Thyroid gland (tissue), 4 donors: ENCODE results near the gene GADD45A.

Experiments used
- CTCF ChIP-seq, 6 experiments: fragments of 200-600 bp in 3 of 6; fragments of 450-650 bp in 3 of 6; sonication (generic) in 3 of 6; IDR thresholded peaks; one replicate each; pipeline ENCODE4 v1.5.1; 2016 to 2019; ENCODE audit warnings: antibody characterized with exemption in 6 of 6, mild to moderate bottlenecking in 2 of 6, inconsistent platforms in 1 of 6, moderate library complexity in 1 of 6
- POLR2A ChIP-seq, 2 donors: fragments of 450-650 bp; IDR thresholded peaks; one replicate each; pipeline ENCODE4 v1.6.1; 2017; ENCODE audit warnings: antibody characterized with exemption in 2 of 2, mild to moderate bottlenecking in 2 of 2, moderate library complexity in 1 of 2

DNA sequence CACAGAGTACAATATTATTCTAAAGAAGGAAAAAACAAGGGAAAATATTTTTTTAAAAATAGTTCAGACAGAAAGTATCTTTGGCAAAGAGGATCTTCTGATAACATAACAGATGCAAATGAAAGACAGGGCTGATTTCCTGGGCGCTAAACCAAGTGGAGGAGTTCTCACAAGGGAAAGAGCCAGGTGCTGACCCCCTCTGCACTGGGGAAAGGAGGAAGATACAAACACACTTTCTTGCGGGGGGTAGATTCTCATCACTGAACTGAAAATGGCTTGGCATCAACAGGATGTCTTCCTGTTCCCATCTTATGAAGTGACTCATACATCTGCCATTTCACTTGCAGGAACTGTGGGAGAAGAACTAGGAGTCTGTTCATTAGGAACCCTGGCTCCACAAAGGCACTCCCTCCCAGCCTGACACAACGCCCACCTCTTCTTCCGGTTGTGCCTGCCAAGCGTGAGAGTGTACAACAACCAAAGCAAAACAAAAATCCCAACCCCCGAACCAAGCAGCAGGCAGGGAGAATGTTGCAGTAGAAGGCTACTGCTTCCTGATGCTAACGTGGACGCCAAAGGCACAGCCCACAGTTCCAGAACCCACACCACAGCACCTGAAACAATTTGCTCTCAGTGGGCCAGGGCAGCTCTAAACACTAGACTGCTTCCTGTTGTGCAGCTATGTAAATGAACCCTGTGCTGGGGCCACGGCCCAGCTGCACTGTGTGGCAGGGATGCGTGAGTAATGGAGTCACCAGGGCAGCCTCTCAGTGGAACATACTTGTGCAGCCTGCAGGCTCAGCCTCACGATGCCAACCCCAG is 51.0 kb downstream of the GADD45A start:
- TF ChIP-seq CTCF (IDR thresholded peaks at IDR 0.05) (no peak), POLR2A (IDR thresholded peaks at IDR 0.05) (peak in 1 of 2 donors; percentile 19)
